HG03439 (cell line): ENCODE measurements around the gene GTPBP1.

Experiments
- ATAC-seq: cut with Tn5 transposase; IDR thresholded peaks from one replicate; pipeline ENCODE4 v1.9.1; 2021; ENCODE audit warnings: mild to moderate bottlenecking, moderate library complexity; ENCODE audit not compliant: unreplicated experiment

The GTPBP1 gene

DNA sequence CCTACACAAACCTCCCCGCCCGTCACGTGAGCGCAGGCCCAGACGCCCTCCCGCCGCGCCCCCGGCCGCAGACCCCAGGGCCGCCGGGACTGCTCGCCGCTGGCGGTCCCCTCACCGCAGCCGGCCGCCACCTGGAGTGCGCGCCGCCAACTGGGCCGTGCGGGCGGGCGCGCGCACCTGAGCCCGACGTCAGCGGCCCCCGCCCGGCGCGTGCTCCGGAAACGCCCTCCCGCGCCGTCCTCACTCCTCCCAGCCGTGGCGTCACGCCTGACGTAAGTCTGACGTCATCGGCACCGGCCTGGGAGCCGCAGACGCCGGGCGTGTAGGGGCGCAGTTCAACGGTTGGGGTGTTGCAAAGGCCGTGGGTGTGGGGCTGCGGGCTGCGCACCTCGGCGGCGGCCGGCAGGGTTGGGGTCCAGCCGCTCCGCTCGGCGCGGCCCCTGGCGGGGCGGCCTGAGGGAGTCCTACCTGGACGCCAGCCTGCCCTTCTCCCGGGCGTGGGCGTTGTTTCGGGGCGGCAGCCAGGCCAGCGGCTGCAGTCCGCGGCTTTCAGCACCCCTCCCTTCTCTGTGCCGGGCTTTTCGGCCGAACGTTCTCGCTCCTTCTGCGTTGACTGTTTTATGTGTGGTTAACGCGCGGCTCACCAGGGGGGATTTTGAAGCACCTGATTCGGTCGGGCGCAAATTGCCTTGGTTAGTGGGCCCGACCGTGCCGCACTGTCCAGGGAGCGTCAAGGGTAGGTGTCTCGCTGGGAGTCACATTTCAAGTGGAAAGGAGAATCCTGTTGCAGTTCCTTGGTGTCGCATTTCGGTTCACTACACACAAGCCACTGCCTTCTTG lies 4.7 kb upstream of the GTPBP1 start, which contains the start of gene JOSD1:
JOSD1 (minus strand) TSS at position 155 of the 840 bp plus-strand sequence. CDS start 956 bp downstream, outside the sequence.
- ATAC-seq: peak; percentile 42

DNA sequence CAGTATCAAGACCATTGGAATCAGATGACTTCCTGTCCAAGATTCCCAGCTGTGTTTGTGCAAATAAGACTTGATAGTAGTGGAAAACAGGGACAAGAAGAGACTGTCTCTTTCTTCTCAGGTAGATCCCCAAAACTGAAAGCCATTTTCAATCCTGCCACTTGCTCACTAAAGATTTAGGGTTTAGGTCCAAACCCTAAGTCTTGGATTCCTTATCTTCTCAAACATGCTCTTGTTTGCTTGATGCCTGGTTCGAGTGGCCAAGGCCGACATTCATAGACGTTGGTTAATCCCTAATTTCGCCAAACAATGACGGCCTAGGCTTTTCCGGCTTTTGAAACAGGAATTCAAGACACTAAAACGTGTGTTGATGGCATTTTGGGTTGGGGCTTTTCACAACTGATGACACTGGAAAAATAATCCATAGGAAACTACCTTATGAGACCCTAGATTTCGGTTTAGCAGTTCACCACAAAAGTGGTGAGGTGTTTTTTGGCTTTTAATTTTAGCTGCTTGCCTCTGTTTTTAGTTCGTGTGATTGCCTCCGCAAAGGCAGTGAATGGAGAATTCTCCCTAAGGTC lies 1.0 kb upstream of the GTPBP1 start:
- no peak for ATAC-seq

DNA sequence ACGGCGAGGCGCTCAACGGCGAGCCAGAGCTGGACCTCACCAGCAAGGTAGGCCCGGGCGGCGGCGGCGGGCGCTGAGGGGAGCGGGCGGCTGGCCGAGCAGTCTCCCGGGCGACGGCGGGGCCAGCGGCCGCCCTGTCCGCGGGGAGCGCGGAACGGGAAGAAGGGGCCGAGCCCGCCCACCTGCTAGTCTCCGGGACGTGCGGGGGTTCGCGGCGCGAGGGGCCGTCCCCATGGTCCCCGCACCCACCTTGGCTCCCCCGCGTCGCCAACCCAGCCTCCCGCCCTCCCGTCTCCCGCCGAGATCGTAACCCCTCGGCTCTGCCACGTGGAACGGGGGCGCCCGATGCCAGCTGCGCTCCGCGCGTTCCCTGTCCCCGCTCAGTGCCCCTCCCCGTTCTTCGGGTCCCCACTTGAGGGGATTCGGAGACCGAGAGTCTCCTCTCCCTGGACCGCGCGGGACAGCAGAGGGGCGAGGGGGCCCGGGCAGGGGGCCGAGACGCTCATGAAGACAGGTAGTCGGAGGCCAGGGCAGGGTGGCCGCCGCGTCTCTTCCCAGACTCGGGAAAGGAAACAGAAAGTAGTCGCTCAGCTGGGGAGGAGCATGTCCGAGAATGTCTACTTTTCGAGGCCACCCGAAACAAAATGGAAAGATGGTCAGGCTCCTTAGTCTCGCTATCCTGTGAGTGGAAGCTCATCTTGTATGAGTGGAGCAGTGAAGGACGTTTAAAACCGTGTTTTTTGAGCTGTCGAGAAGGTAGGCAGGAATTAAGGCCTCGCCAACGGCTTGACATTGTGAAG lies 557 bp downstream of the GTPBP1 start:
- peak; percentile 4 for ATAC-seq

DNA sequence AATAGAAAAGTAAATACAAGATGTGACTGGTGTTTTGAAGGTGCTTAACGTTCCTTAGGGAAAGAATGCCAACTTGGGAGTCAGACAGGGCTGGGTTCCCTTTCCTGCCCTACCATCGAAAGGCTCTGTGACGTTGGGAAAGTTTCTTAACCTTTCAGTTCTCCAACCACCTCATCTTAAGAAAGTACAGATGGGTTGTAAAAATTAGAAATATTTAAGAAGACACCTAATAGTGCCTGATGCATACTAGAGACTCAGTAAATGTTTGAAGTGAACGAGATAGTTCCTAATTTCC lies 1.1 kb downstream of the GTPBP1 start:
- ATAC-seq: no peak

DNA sequence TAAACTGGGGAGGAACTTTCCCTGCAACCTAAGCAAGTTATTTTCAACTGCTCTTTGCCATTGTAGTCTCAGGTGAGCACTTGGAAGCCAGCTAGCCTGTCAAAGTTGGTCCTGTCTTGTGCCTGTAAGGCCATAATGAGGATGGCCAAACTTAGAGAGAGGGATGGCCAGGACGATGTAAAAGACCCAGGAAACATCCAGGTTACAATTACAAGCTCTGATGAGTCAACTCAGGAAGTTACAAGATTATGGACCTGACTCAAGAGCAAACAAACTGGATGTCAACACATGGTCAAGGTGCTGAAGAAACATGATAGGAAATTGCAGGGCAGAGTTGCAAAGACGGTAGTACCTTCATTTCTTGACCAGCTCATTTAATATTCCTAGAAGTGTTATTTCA lies 1.6 kb downstream of the GTPBP1 start:
- ATAC-seq: no peak

DNA sequence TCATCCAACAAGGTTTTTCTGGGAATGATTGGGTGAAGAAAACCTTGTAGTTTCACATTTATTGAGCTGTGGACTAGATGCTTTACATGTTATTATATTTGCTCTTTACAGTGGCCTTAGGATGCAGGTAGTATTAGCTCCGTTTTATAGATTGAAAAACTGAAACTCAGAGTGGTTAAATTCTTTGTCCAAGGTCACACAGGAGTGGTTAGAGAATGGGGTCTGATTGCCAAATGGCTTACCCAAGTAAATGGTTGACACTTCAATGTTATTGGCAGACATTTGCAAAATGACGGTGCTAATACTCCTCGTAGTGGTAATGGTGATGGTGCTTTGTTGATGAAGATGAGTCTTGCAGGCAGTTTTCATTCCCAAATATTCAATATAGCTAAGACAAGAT lies 2.2 kb downstream of the GTPBP1 start:
- no peak for ATAC-seq

DNA sequence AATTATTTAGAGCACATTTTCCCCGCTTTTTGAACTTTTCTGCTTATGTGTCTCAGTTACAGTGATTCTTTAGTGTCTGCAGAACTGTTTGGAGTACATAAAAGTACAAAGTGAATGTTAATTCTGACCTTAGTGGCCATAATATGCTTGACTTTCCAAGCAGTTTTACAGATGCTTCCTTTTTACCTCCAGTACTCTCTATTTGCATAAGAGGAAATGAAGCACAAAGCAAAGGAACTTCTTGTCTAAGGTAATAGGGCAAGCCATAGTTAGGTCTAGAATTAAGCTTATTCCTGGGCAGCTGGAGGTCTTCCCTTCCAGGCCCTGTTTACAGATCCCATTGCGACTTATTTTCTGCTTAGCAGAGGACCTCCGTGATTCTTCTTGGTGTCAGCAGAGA lies 3.6 kb downstream of the GTPBP1 start:
- no peak for ATAC-seq

DNA sequence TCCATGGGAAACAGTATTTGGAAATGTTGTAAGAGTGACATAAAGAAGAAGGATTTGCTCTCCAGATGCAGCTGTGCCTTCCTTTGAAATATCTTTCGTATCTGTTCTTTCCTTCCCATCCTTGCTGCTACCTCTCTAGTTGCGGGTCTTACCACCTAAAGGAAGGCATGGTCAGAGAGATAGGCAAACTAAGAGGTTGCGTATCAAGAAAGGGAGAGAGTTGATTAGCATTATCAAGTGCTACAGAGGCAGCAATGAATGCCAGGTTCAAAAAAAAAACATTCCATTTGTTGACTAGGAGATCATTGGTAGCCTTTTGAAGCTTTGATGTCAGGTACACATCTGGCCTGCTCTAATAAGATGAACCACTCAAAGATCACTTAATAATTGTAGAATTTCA lies 4.6 kb downstream of the GTPBP1 start:
- no peak for ATAC-seq

DNA sequence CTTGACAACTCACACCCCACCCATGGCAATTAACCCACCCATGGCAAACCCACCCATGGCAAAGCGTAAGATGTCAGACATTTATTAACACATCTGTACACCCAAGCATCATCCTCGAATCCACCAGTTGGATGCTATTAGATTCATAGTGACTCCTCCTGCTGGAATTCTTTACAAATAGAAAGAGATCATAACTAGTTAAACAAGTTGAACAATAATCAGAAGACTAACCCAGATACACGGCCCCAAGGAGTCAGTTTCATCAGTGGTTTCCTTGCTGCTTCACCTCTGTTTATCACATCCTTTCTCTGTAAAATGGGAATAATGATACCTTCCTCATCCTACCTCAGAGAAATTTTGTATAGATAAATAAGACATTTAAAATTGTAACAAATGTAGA lies 5.1 kb downstream of the GTPBP1 start:
- no peak for ATAC-seq

DNA sequence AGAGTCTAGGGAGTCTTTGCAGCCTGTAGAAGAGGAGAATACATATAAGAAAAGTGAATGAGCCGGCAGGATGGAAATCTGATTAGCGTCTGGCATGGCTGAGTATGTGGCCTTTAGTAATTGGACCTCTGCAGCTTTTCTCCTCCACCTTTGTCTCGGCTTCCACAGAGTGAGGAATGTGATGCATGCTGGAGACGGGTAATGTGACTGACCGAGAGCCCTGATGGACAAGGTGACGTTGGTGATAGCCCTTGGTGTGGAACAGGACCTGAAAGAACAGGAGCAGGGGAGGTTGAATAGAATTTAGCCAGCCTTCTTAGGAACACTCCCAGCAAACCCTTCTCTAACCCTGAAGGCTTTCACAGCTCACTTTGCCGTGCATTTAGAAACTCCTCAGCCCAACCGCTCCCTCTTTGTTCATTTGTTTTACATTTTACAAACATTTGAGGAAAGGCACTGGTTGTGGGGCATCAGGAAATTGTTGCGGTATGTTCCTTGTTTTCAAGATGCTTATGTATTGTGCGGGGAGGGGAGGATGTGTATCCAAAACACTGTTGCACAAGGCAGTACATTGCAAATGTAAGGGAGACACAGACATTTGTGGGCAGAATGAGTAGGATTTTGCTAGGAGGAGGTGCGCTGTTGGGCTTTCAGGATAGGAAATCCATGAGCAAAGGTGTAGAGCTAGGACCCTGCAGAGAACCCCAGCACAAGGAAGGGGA lies 6.9 kb downstream of the GTPBP1 start:
- no peak for ATAC-seq

DNA sequence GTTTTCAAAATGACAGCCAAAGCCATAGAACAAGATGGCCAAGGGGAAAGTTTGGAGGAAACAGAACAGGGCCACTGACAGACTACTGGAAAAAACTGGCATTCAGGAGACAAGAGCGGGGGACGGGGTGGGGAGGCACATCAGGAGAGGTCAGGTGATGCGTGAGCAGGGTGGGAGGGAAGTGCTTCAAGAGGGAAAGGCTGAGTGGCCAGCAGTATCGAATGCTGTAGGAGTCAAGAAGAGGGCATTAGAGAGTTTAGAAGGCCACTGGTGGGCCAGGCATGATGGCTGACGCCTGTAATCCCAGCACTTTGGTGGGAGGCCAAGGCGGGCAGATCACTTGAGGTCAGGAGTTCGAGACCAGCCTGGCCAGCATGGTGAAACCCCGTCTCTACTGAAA lies 8.2 kb downstream of the GTPBP1 start:
- ATAC-seq: no peak

DNA sequence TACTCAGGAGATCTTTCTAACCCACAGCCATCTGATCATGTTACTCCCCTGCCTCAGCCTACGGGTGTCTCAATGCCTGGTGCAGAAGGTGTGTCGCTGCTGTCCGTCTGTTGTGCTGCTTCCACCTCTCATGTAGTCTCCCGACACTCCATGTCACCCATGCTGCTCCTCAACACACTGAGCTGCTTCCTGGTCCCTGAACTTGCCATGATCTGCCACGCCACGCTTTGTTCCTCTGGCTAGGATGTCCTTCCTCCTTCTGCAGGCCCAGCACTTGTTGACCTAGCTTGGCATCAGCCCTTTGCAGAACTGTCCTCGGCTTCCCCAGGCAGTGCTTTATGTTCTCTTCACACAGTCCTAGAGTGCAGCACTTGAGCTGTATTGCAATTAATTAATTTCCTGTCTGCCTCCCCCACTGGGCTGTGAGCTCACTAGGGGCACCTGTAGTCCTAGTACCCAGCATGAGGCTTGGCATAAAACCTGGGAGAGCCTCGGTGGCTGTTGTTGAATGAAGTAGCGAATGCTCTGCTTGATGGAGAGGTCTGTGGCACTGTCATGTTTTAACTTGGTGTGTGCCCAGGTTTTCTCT lies 9.5 kb downstream of the GTPBP1 start:
- no peak for ATAC-seq

DNA sequence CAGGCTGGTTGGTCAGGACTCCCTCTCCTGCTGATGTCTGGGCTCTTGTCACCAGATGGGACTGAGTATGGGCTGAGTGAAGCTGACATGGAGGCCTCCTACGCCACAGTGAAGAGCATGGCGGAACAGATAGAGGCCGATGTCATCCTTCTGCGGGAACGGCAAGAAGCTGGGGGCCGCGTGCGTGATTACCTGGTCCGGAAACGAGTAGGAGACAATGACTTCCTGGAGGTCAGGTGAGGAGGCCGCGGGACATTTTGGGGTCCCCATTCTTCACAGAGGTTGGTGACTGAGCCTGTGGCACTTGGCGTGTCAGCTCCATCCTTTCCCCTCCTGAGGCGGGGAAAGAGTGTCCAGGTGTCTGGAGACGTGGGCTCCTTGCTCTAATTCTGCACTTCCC lies 10.1 kb downstream of the GTPBP1 start:
- no peak for ATAC-seq

DNA sequence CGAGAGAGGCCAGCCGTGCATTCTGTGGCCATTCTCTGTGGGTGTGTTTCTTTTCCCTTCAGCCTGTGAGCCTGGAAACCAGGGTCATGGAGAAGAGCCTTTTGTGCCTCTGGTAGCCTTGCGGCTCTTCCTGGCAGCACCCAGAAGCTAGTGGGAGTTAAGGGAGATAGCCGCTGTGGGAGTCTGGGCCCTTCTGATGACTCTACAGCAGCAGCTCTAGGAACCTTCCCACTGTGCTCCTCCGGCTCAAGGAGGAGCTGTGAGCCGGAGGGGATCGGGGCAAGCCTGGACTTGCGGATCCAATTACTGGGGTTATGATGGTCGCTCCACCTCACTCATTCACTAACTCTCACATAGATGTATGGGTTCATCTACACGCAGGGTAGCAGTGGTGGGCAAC lies 10.5 kb downstream of the GTPBP1 start:
- no peak for ATAC-seq

DNA sequence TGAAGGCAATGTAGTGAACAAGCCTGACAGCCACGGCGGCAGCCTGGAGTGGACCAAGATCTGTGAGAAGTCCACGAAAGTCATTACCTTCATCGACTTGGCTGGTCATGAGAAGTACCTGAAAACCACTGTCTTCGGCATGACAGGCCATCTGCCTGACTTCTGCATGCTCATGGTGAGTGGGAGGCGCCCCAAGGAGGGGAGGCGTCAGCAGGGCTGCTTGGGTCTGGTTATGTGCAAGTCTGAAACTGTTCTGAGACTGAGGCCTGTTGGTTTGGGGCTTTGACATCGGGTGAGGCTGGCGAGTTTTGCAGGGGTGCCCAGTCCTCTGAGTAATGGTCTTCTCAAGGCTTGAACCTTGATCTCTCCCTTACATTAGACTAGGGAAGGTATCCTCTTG lies 11.1 kb downstream of the GTPBP1 start:
- ATAC-seq: no peak

DNA sequence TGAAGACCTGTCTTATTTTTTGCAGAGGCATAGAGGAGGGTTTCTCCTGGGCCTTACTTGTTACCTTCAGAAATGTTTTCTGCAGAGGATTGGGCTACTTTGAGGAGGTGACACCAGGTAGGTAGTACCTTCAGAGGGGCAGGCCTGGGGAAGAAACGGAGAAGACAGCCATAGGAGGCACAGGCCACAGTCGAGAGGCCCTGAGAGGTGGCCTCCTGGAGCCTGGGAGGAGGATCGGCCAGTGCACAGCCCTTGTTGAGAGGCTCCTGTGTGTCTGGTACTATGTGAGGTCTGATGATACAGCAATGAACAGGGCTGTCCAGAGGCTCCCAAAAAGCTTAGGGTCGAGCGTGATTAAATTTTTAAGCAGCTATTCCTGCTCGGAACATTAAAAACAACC lies 11.5 kb downstream of the GTPBP1 start:
- no peak for ATAC-seq

DNA sequence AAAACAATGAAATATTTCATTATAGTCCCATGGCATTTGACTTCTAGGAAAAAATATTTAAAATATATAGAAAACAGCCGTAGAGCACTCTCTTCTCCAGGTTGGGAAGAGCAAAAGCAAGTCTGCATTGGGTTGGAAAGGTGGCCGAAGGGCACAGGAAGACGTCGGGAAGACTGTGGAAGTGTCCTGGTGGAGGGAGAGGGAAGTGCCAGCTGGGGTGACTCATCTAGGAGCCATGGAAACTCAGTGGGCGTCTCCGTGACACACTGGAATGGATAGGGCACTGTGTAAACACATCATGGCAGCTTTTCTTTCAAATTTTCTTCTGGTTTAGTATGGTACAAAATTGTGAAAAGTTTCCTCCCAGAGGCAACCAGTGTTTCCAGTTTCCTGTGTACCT lies 12.7 kb downstream of the GTPBP1 start:
- ATAC-seq: no peak

DNA sequence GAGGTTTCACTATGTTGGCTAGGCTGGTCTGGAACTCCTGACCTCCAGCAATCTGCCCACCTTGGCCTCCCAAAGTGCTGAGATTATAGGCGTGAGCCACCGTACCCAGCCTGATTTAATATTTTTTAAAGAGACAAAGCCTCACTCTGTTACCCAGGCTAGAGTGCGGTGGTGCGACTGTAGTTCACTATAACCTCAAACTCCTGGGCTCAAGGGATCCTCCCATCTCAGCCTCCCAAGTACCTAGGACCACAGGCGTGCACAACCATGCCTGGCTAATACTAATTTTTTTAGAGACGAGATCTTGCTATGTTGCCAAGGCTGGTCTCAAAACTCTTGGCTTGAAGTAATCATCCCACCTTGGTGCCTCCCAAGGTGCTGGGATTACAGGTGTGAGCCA lies 13.5 kb downstream of the GTPBP1 start:
- ATAC-seq: no peak

DNA sequence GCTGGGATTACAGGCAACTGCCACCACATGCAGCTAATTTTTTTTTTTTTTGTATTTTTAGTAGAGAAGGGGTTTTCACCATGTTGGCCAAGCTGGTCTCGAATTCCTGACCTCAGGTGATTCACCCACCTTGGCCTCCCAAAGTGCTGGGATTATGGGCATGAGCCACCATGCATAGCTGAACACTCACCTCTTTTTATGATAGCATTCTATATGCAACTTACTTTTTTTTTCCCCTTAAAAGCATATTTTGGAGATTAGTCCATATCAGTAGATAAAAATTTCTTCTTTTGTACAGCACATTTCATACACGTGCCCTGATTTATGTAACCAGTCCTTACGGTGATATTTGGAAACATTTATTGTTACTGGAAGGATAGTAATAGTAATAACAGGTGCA lies 14.6 kb downstream of the GTPBP1 start:
- no peak for ATAC-seq

DNA sequence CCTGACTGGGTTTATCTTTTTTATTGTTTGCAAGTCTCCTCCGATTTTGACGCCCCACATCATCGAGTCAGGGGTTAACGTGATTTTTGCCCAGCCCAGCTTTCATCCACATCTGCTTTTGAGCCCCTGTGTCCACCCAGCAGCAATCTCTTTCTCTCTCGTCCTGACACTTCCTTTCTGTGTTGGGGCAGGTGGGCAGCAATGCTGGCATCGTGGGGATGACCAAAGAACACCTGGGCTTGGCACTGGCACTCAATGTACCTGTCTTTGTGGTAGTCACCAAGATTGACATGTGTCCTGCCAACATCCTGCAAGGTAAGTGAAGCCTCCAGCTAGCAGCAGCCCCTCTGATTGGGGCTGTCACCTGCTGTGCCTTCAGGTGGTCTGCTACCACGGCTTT lies 15.8 kb downstream of the GTPBP1 start:
- ATAC-seq: no peak

DNA sequence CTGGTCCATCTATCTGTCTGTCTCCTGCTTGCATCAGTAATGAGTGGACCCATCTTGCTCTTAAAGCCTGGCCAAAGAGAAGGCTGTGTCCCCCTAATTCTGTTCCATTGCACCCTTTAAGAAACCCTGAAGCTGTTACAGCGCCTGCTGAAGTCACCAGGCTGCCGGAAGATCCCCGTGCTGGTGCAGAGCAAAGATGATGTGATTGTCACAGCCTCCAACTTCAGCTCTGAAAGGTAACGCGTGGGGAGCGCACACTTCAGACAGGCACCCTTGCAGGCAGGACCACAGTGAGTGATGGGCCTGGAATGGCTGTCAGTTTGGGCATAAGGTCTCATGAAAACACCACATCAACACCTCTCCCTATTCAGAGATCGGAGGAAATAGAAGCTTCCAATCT lies 18.4 kb downstream of the GTPBP1 start:
- ATAC-seq: no peak
